OCI-LY1 (cell line): Measurements from ENCODE around the gene BACH2.

Experiments used
- EZH2 ChIP-seq: fragments of 200-600 bp; sonication (generic), shearing (Covaris generic); IDR thresholded peaks from 2 replicates; pipeline ENCODE4 v1.8.0; 2017; ENCODE audit warnings: borderline replicate concordance, mixed run types, mild to moderate bottlenecking, antibody characterized with exemption, low read length, moderate library complexity, mixed read lengths
- TF ChIP-seq, protein P1 (sequence below): fragments of 200-600 bp; sonication (generic), shearing (Covaris generic); IDR thresholded peaks from 2 replicates; pipeline ENCODE4 v1.5.1; 2017; ENCODE audit warnings: mild to moderate bottlenecking, antibody characterized with exemption, low read length, moderate library complexity, mixed read lengths

DNA sequence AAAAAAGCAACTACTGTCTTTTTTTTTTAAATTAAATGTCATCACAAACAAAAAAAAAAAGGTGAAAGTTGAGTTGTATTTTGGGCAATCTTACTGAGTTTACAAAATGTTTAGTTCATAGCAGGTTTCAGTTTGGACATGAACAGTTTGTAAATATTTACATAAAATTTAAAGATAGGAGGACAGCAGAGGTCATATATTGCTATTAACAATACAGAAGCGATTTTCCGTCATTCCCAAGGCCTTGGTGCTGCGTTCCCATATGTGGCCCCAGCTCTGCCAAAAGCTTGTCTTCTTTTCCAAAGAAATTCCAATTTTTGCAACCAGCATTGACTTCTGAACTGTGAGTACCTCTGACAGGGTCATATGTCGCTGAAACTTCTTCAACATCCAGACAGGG lies 5.1 kb downstream of the BACH2 start:
- TF ChIP-seq, protein P1, sequence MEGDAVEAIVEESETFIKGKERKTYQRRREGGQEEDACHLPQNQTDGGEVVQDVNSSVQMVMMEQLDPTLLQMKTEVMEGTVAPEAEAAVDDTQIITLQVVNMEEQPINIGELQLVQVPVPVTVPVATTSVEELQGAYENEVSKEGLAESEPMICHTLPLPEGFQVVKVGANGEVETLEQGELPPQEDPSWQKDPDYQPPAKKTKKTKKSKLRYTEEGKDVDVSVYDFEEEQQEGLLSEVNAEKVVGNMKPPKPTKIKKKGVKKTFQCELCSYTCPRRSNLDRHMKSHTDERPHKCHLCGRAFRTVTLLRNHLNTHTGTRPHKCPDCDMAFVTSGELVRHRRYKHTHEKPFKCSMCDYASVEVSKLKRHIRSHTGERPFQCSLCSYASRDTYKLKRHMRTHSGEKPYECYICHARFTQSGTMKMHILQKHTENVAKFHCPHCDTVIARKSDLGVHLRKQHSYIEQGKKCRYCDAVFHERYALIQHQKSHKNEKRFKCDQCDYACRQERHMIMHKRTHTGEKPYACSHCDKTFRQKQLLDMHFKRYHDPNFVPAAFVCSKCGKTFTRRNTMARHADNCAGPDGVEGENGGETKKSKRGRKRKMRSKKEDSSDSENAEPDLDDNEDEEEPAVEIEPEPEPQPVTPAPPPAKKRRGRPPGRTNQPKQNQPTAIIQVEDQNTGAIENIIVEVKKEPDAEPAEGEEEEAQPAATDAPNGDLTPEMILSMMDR: no peak
- no peak for TF ChIP-seq EZH2
